Mesenchymal stem cell (in vitro differentiated cells and primary cell): ENCODE data around the gene PKNOX2.

Source experiments
- DNase-seq: peaks from one replicate; pipeline ENCODE4 v3.0.0-alpha.2; 2013
- H2AFZ ChIP-seq: one replicate; pipeline ENCODE4 v1.6.1; 2013; ENCODE audit warnings: low read depth, mild to moderate bottlenecking, control low read depth, inconsistent platforms, low read length, moderate library complexity
- H2AK5ac ChIP-seq: 2 replicates; pipeline ENCODE4 v1.6.1; 2013; ENCODE audit warnings: low read length, moderate library complexity, mild to moderate bottlenecking, inconsistent platforms; ENCODE audit not compliant: severe bottlenecking
- H2BK120ac ChIP-seq: one replicate; pipeline ENCODE4 v1.6.1; 2013; ENCODE audit warnings: low read depth, mild to moderate bottlenecking, inconsistent platforms, low read length, moderate library complexity
- H2BK12ac ChIP-seq, 2 experiments: one replicate each; pipeline ENCODE4 v1.6.1; 2013; ENCODE audit warnings: inconsistent platforms in 2 of 2, low read length in 2 of 2, mild to moderate bottlenecking in 2 of 2, moderate library complexity in 2 of 2, control low read depth in 1 of 2
- H2BK15ac ChIP-seq: one replicate; pipeline ENCODE4 v1.6.1; 2013; ENCODE audit warnings: mild to moderate bottlenecking, low read depth, inconsistent platforms; ENCODE audit not compliant: poor library complexity, severe bottlenecking
- H2BK5ac ChIP-seq: 2 replicates; pipeline ENCODE4 v1.6.1; 2013; ENCODE audit warnings: low read depth, mild to moderate bottlenecking, low read length, control low read depth, inconsistent platforms; ENCODE audit not compliant: poor library complexity, severe bottlenecking
- H3K14ac ChIP-seq, 2 experiments: one replicate each; pipeline ENCODE4 v1.6.1; 2013; ENCODE audit warnings: inconsistent platforms in 2 of 2, low read length in 2 of 2, control low read depth in 1 of 2, mild to moderate bottlenecking in 1 of 2, moderate library complexity in 1 of 2
- H3K18ac ChIP-seq, 2 experiments: one replicate each; pipeline ENCODE4 v1.6.1; 2013; ENCODE audit warnings: inconsistent platforms in 2 of 2, low read length in 2 of 2, control low read depth in 1 of 2, low read depth in 1 of 2, mild to moderate bottlenecking in 1 of 2
- H3K23ac ChIP-seq, 2 experiments: one replicate each; pipeline ENCODE4 v1.6.1; 2013; ENCODE audit warnings: inconsistent platforms in 2 of 2, low read length in 2 of 2, mild to moderate bottlenecking in 2 of 2, moderate library complexity in 2 of 2, control low read depth in 1 of 2
- H3K27ac ChIP-seq: 2 replicates; pipeline ENCODE4 v1.5.1; 2013; ENCODE audit warnings: mild to moderate bottlenecking, moderate library complexity, low read length, control low read depth, inconsistent platforms; ENCODE audit not compliant: poor library complexity, severe bottlenecking
- H3K27me3 ChIP-seq, 2 experiments: 2 replicates each; pipeline versions ENCODE4 v1.6.1 to v1.7.0; 2013; ENCODE audit warnings: low read length in 2 of 2, mild to moderate bottlenecking in 2 of 2, moderate library complexity in 2 of 2, control low read depth in 1 of 2, inconsistent platforms in 1 of 2; ENCODE audit not compliant: control insufficient read depth in 1 of 2, insufficient read depth in 1 of 2
- H3K36me3 ChIP-seq, 2 experiments: 2 replicates each; pipeline versions ENCODE4 v1.6.1 to v1.7.0; 2013; ENCODE audit warnings: low read length in 2 of 2, control low read depth in 1 of 2, inconsistent platforms in 1 of 2, low read depth in 1 of 2, mild to moderate bottlenecking in 1 of 2; ENCODE audit not compliant: insufficient read depth in 2 of 2, control insufficient read depth in 1 of 2
- H3K4ac ChIP-seq, 2 experiments: one replicate each; pipeline ENCODE4 v1.6.1; 2013; ENCODE audit warnings: inconsistent platforms in 2 of 2, low read length in 2 of 2, mild to moderate bottlenecking in 2 of 2, moderate library complexity in 2 of 2, control low read depth in 1 of 2, low read depth in 1 of 2
- H3K4me1 ChIP-seq: 2 replicates; pipeline ENCODE4 v1.6.1; 2013; ENCODE audit warnings: low read depth, low read length, control low read depth; ENCODE audit not compliant: control insufficient read depth, insufficient read depth
- H3K4me2 ChIP-seq: 2 replicates; pipeline ENCODE4 v1.6.1; 2013; ENCODE audit warnings: low read length, mild to moderate bottlenecking, inconsistent platforms; ENCODE audit not compliant: poor library complexity, severe bottlenecking
- H3K4me3 ChIP-seq, 2 experiments: 2 replicates each; pipeline versions ENCODE4 v1.5.1 to v1.7.0; 2013; ENCODE audit warnings: low read length in 2 of 2, mild to moderate bottlenecking in 2 of 2, control low read depth in 1 of 2, low read depth in 1 of 2; ENCODE audit not compliant: insufficient read depth in 1 of 2
- H3K79me1 ChIP-seq: replicated peaks from 2 replicates; pipeline ENCODE4 v1.6.1; 2013; ENCODE audit warnings: mild to moderate bottlenecking, control low read depth, low read length, inconsistent platforms; ENCODE audit not compliant: poor library complexity, severe bottlenecking
- H3K9ac ChIP-seq: 2 replicates; pipeline ENCODE4 v1.7.0; 2013; ENCODE audit warnings: mild to moderate bottlenecking, low read length, moderate library complexity
- H3K9me3 ChIP-seq: 2 replicates; pipeline ENCODE4 v1.7.0; 2013; ENCODE audit warnings: mild to moderate bottlenecking, low read length; ENCODE audit not compliant: control insufficient read depth
- H4K8ac ChIP-seq: one replicate; pipeline ENCODE4 v1.6.1; 2013; ENCODE audit warnings: inconsistent platforms, mild to moderate bottlenecking, low read length, moderate library complexity
- H4K91ac ChIP-seq: one replicate; pipeline ENCODE4 v1.6.1; 2013; ENCODE audit warnings: mild to moderate bottlenecking, low read length, inconsistent platforms
- WGBS: methylation state at CpG from one replicate; pipeline ENCODE4 v1.1.7; 2013; ENCODE audit warnings: mixed read lengths; 5-methylcytosine and 5-hydroxymethylcytosine counted together

The PKNOX2 gene

DNA sequence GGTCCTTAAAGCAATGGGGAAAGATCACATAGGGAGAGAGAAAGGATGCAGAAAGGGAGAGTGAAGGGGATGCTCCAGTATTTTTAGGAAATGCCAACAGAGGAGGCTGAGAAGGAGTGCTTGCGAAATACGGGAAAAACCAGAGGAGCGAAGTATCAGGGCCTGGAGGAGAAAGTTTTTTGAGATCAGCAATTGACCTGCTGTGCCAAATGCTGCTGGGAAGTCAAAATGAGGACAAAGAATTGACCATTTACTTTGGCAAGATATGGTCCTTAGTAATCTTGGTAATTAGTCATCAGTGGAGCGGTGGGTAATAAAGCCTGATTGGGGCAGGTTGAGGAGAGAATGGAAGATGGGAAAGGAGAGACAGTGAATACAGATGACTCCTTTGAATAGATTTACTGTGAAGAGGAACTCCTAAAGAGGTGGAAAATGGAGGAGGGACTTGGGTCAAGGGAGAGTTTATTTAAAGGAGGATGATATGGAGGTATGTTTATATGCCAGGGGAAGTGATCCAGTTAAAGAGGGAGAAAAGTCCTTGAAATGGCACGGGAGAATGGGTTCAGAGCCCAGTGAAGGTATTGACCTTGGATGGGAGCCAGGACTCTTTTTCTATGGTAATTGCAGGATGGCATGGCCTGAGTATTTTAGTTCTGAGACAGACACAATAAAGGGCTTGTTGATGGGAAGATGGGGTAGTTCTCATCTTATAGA is 111.5 kb downstream of the PKNOX2 start:
- Histone ChIP-seq H3K4ac (no peak overlapping the region), H2BK5ac (no peak overlapping the region), H3K36me3 (peaks cover 0 to 28% of the 10 kb centered on the region in 2 experiments), H2AFZ (no peak overlapping the region), H3K4me1 (peaks cover 14% of the 10 kb centered on the region), H2BK120ac (no peak overlapping the region), H3K79me1 (peaks cover 44% of the 10 kb centered on the region), H3K14ac (no peak overlapping the region), H3K23ac (no peak overlapping the region), H3K27ac (peak overlapping the region; percentile 38), H4K8ac (no peak overlapping the region), H4K91ac (no peak overlapping the region), H3K18ac (no peak overlapping the region), H2BK15ac (no peak overlapping the region), H3K27me3 (no peaks in the 10 kb centered on the region), H2AK5ac (peak overlapping the region; percentile 23), H3K9me3 (no peaks in the 10 kb centered on the region), H3K4me2 (no peak overlapping the region), H3K4me3 (no peak overlapping the region), H3K9ac (no peak overlapping the region), H2BK12ac (no peak overlapping the region)
- DNase-seq: peak; percentile 41
- WGBS: 80% methylated on average over 5 of the region's 5 CpGs

DNA sequence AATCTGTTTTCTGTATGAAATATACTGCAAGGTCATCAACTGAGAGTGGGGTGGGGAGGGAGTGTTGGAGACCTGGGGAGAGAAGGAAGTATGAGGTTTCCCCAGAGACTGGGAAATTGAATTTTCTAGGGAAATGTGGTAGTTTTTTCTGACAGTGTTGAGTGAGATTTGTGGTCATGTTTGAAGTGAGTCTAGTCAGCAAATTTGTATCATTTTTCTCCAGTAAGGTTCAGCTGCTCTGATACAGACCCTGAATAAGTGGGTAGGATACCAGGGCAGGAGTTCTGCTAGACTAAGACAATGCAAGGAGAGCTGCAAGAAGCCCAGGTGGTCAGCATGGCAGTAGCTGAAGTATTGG is 112.0 kb downstream of the PKNOX2 start:
- no peak overlapping the region for H2AFZ ChIP-seq
- no peak overlapping the region for H2BK120ac ChIP-seq
- no peak overlapping the region for H3K14ac ChIP-seq
- H3K4me2 ChIP-seq: no peak overlapping the region
- H2BK15ac ChIP-seq: no peak overlapping the region
- H3K27ac ChIP-seq: peak overlapping the region; percentile 38
- no peak overlapping the region for H3K4me3 ChIP-seq
- peaks cover 45% of the 10 kb centered on the region for H3K79me1 ChIP-seq
- H4K91ac ChIP-seq: no peak overlapping the region
- no peak overlapping the region for H2BK5ac ChIP-seq
- no peaks in the 10 kb centered on the region for H3K9me3 ChIP-seq
- peaks cover 13% of the 10 kb centered on the region for H3K4me1 ChIP-seq
- no peak overlapping the region for H3K4ac ChIP-seq
- H4K8ac ChIP-seq: no peak overlapping the region
- DNase-seq: no peak
- H3K18ac ChIP-seq: no peak overlapping the region
- no peak overlapping the region for H3K9ac ChIP-seq
- no peak overlapping the region for H3K23ac ChIP-seq
- peaks cover 0 to 29% of the 10 kb centered on the region in 2 experiments for H3K36me3 ChIP-seq
- peak overlapping the region; percentile 45 for H2AK5ac ChIP-seq
- no peaks in the 10 kb centered on the region for H3K27me3 ChIP-seq
- H2BK12ac ChIP-seq: no peak overlapping the region

DNA sequence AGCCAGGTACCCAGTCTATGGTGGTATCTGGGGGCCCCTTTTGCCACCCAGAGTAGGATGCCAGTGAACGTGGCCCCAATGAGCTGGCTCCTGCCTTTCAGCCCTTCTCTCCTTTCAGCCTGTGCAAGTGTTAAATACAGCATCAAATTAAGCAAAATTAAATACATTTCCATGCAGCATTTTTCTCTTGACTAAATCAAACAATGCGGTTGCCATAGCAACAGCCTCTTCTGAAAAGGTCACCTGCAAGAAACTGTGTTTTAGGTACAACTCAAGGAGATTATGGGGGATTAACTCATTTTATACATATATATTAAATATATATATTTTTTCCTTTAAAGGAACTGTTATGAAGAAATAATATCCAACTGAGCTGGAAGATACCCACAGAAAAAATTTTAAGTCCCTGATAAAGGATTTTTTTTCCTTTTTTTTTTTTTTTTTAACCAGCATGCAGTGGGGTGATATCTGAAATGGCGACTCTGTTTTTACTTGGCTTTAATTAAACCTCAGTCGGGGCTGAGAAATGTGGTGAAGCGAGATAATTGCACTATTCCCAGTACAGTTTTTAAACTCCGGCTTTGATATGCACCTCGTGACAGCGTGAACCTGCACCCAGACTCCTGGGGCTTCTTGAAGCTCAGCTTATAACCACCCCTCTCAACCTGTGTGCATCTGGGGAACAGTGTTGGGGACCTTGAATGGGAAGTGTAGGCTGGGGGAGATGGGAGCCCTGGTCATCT is 115.3 kb downstream of the PKNOX2 start:
- Histone ChIP-seq H2BK15ac (peak overlapping the region; percentile 52), H3K36me3 (peaks cover 0 to 16% of the 10 kb centered on the region in 2 experiments), H2BK12ac (no peak overlapping the region), H3K27me3 (peaks cover 0 to 7% of the 10 kb centered on the region in 2 experiments), H3K9ac (no peak overlapping the region), H2BK5ac (no peak overlapping the region), H3K27ac (no peak overlapping the region), H3K4me3 (no peak overlapping the region), H4K91ac (no peak overlapping the region), H3K4ac (no peak overlapping the region), H2BK120ac (no peak overlapping the region), H3K9me3 (no peaks in the 10 kb centered on the region), H3K4me2 (no peak overlapping the region), H2AK5ac (peak overlapping the region; percentile 30), H3K23ac (no peak overlapping the region), H3K4me1 (peaks cover 3% of the 10 kb centered on the region), H3K18ac (no peak overlapping the region), H3K14ac (no peak overlapping the region), H3K79me1 (peaks cover 45% of the 10 kb centered on the region), H4K8ac (no peak overlapping the region), H2AFZ (no peak overlapping the region)
- WGBS: 96% methylated on average over 7 of the region's 8 CpGs
- DNase-seq: no peak

DNA sequence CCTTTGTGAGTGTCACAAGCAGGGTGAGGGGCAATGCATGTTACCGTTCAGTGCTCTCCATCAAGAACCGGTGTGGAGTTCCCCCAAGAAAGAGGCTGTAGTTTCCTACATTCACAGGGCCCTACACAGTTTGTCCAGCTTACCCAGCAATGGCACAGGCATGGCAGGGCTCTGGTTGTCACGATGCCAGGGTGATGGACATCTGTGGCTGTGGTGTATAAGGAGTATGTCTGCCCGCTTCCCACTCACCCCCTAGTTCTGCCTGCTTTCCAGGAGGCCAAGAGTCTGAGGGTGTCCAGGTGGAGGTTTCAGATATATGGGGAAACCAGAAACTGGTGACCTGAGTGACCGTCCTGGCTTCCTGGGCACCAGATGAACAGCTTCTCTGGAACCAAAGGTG is 116.1 kb downstream of the PKNOX2 start:
- Histone ChIP-seq H2BK15ac (no peak overlapping the region), H3K36me3 (peaks cover 0 to 16% of the 10 kb centered on the region in 2 experiments), H3K4ac (no peak overlapping the region), H3K23ac (no peak overlapping the region), H3K4me3 (no peak overlapping the region), H4K91ac (no peak overlapping the region), H3K79me1 (peaks cover 41% of the 10 kb centered on the region), H2AFZ (no peak overlapping the region), H2AK5ac (no peak overlapping the region), H3K14ac (no peak overlapping the region), H3K4me1 (peaks cover 3% of the 10 kb centered on the region), H3K9ac (no peak overlapping the region), H3K27ac (no peak overlapping the region), H2BK5ac (no peak overlapping the region), H2BK12ac (no peak overlapping the region), H2BK120ac (no peak overlapping the region), H3K9me3 (no peaks in the 10 kb centered on the region), H4K8ac (no peak overlapping the region), H3K27me3 (peaks cover 0 to 7% of the 10 kb centered on the region in 2 experiments), H3K18ac (no peak overlapping the region), H3K4me2 (no peak overlapping the region)
- no peak for DNase-seq
- 92% methylated on average over 4 of the region's 5 CpGs for WGBS
